ENCODE measurements around the gene PIAS4. TPM values are rescaled to one million over a fixed set of nuclear protein-coding genes. Genes with fewer than 3 reads are reported as not detected.

Gene PIAS4
- total RNA-seq, 2 donors from 2014 or later, result 10.9 to 11.4 TPM

- no peaks in the 10 kb centered on the region for H3K27me3 ChIP-seq
- peaks cover 0 to 25% of the 10 kb centered on the region in 2 donors for H3K4me1 ChIP-seq
- DNase-seq (ENCODE audit: low spot score), result no peak
- peaks cover 26% of the 10 kb centered on the region for H3K36me3 ChIP-seq
- H3K4me3 ChIP-seq, result no peak overlapping the region
- H3K27ac ChIP-seq, result no peak overlapping the region
- H3K9me3 ChIP-seq, result peaks cover 0 to 4% of the 10 kb centered on the region in 2 donors
- no peak for TF ChIP-seq CTCF (IDR thresholded peaks at IDR 0.05)
Measured at GRCh38 chr19:4018140-4018613, 10.6 kb downstream of the PIAS4 start.

- H3K4me1 ChIP-seq, result peaks cover 0 to 33% of the 10 kb centered on the region in 2 donors
- no peaks in the 10 kb centered on the region for H3K27me3 ChIP-seq
- TF ChIP-seq CTCF (IDR thresholded peaks at IDR 0.05), result no peak
- no peak overlapping the region for H3K4me3 ChIP-seq
- H3K9me3 ChIP-seq, result peaks cover 0 to 4% of the 10 kb centered on the region in 2 donors
- no peak for DNase-seq (ENCODE audit: low spot score)
- H3K27ac ChIP-seq, result no peak overlapping the region
- peaks cover 18% of the 10 kb centered on the region for H3K36me3 ChIP-seq
Measured at GRCh38 chr19:4018775-4019504, 11.4 kb downstream of the PIAS4 start.

- TF ChIP-seq CTCF (IDR thresholded peaks at IDR 0.05), result no peak
- no peaks in the 10 kb centered on the region for H3K27me3 ChIP-seq
- peaks cover 12% of the 10 kb centered on the region for H3K36me3 ChIP-seq
- H3K27ac ChIP-seq, result no peak overlapping the region
- peaks cover 0 to 4% of the 10 kb centered on the region in 2 donors for H3K9me3 ChIP-seq
- H3K4me3 ChIP-seq, result no peak overlapping the region
- peaks cover 0 to 26% of the 10 kb centered on the region in 2 donors for H3K4me1 ChIP-seq
- no peak for DNase-seq (ENCODE audit: low spot score)
Measured at GRCh38 chr19:4019578-4019977, 12.0 kb downstream of the PIAS4 start.

- no peak for TF ChIP-seq CTCF (IDR thresholded peaks at IDR 0.05)
- Histone ChIP-seq H3K27ac (peak overlapping the region in 1 of 2 donors; percentile 24), H3K27me3 (no peaks in the 10 kb centered on the region), H3K4me1 (peaks cover 0 to 8% of the 10 kb centered on the region in 2 donors), H3K9me3 (peaks cover 0 to 4% of the 10 kb centered on the region in 2 donors), H3K4me3 (no peak overlapping the region), H3K36me3 (peaks cover 18% of the 10 kb centered on the region)
- no peak for DNase-seq (ENCODE audit: low spot score)
Measured at GRCh38 chr19:4023600-4024398, 16.3 kb downstream of the PIAS4 start.

- TF ChIP-seq CTCF (IDR thresholded peaks at IDR 0.05), result no peak
- Histone ChIP-seq H3K4me1 (peaks cover 0 to 8% of the 10 kb centered on the region in 2 donors), H3K9me3 (peaks cover 0 to 4% of the 10 kb centered on the region in 2 donors), H3K4me3 (no peak overlapping the region), H3K27ac (no peak overlapping the region), H3K27me3 (no peaks in the 10 kb centered on the region), H3K36me3 (peaks cover 23% of the 10 kb centered on the region)
- no peak for DNase-seq (ENCODE audit: low spot score)
Measured at GRCh38 chr19:4025317-4025716, 17.8 kb downstream of the PIAS4 start.

Data from right atrium auricular region (tissue), 2 donors.